ENCODE results near the gene STN1. TPM values are rescaled to one million over a fixed set of nuclear protein-coding genes. Genes with fewer than 3 reads are reported as not detected.

STN1 gene
- total RNA-seq, 1 experiment from 2014 or later, result 28.7 TPM

- in situ Hi-C loops (cut with HindIII; ENCODE audit: low sequenced_read_pairs), result no loop called here
- no peak for DNase-seq (ENCODE audit: low spot score)
Observed at GRCh38 chr10:103899312-103899711, 18.7 kb downstream of the STN1 start.

- in situ Hi-C loops (cut with HindIII; ENCODE audit: low sequenced_read_pairs), result no loop called here
- DNase-seq (ENCODE audit: low spot score), result no peak
Observed at GRCh38 chr10:103897241-103897774, 20.7 kb downstream of the STN1 start.

- DNase-seq (ENCODE audit: low spot score), result no peak
- in situ Hi-C loops (cut with HindIII; ENCODE audit: low sequenced_read_pairs), result no loop called here
Observed at GRCh38 chr10:103896225-103896624, 21.8 kb downstream of the STN1 start.

GRCh38 chr10:103895411-103896186 is 22.4 kb downstream of the STN1 start:
- in situ Hi-C loops (cut with HindIII; ENCODE audit: low sequenced_read_pairs), result no loop called here
- DNase-seq (ENCODE audit: low spot score), result no peak

GRCh38 chr10:103894441-103894864 is 23.5 kb downstream of the STN1 start:
- no peak for DNase-seq (ENCODE audit: low spot score)

GRCh38 chr10:103893817-103894216 is 24.2 kb downstream of the STN1 start:
- in situ Hi-C loops (cut with HindIII; ENCODE audit: low sequenced_read_pairs), result no loop called here
- no peak for DNase-seq (ENCODE audit: low spot score)

More at GRCh38 chr10:103894441-103894864, 23.5 kb downstream of the STN1 start:
- in situ Hi-C loops (cut with HindIII; ENCODE audit: low sequenced_read_pairs), result no loop called here

GRCh38 chr10:103892181-103892580 is 25.8 kb downstream of the STN1 start:
- in situ Hi-C loops (cut with HindIII; ENCODE audit: low sequenced_read_pairs), result no loop called here
- DNase-seq (ENCODE audit: low spot score), result no peak

GRCh38 chr10:103890688-103891087 is 27.3 kb downstream of the STN1 start:
- no peak for DNase-seq (ENCODE audit: low spot score)
- in situ Hi-C loops (cut with HindIII; ENCODE audit: low sequenced_read_pairs), result no loop called here

- DNase-seq (ENCODE audit: low spot score), result no peak
- in situ Hi-C loops (cut with HindIII; ENCODE audit: low sequenced_read_pairs), result no loop called here
Observed at GRCh38 chr10:103890194-103890658, 27.8 kb downstream of the STN1 start.

GRCh38 chr10:103889121-103889720 is 28.8 kb downstream of the STN1 start:
- DNase-seq (ENCODE audit: low spot score), result no peak
- in situ Hi-C loops (cut with HindIII; ENCODE audit: low sequenced_read_pairs), result no loop called here

- peak; percentile 84 for DNase-seq (ENCODE audit: low spot score)
- in situ Hi-C loops (cut with HindIII; ENCODE audit: low sequenced_read_pairs), result no loop called here
Observed at GRCh38 chr10:103888113-103888841, 29.7 kb downstream of the STN1 start.

- DNase-seq (ENCODE audit: low spot score), result no peak
- in situ Hi-C loops (cut with HindIII; ENCODE audit: low sequenced_read_pairs), result no loop called here
Observed at GRCh38 chr10:103885617-103886016, 32.4 kb downstream of the STN1 start.

- DNase-seq (ENCODE audit: low spot score), result peak; percentile 83
- in situ Hi-C loops (cut with HindIII; ENCODE audit: low sequenced_read_pairs), result no loop called here
Observed at GRCh38 chr10:103884681-103885139, 33.3 kb downstream of the STN1 start.

- in situ Hi-C loops (cut with HindIII; ENCODE audit: low sequenced_read_pairs), result no loop called here
- peak; percentile 47 for DNase-seq (ENCODE audit: low spot score)
Observed at GRCh38 chr10:103882285-103883007, 35.5 kb downstream of the STN1 start.

GRCh38 chr10:103881416-103882284 is 36.3 kb downstream of the STN1 start:
- peak; percentile 84 for DNase-seq (ENCODE audit: low spot score)
- in situ Hi-C loops (cut with HindIII; ENCODE audit: low sequenced_read_pairs), result no loop called here

GRCh38 chr10:103879831-103880230 is 38.2 kb downstream of the STN1 start:
- DNase-seq (ENCODE audit: low spot score), result no peak

GRCh38 chr10:103879409-103879808 is 38.6 kb downstream of the STN1 start:
- in situ Hi-C loops (cut with HindIII; ENCODE audit: low sequenced_read_pairs), result no loop called here
- no peak for DNase-seq (ENCODE audit: low spot score)

More at GRCh38 chr10:103879831-103880230, 38.2 kb downstream of the STN1 start:
- in situ Hi-C loops (cut with HindIII; ENCODE audit: low sequenced_read_pairs), result no loop called here

- in situ Hi-C loops (cut with HindIII; ENCODE audit: low sequenced_read_pairs), result no loop called here
- peak; percentile 84 for DNase-seq (ENCODE audit: low spot score)
Observed at GRCh38 chr10:103877861-103878260, 40.1 kb downstream of the STN1 start.

Measured in G401 (cell line).